Psoas muscle (tissue), 8 donors: ENCODE data around the gene P4HB. TPM values are rescaled to one million over a fixed set of nuclear protein-coding genes. Genes with fewer than 3 reads are reported as not detected.
A peak's percentile ranks its signal among the peaks of the same experiment; 100 is the strongest.

Source experiments
- ATAC-seq, 4 donors: fragments of 200-7000 bp; cut with Tn5 transposase; one replicate each; pipeline ENCODE4 v1.9.1; 2020; ENCODE audit warnings: moderate library complexity in 3 of 4, mild to moderate bottlenecking in 2 of 4
- DNase-seq, 2 donors: peaks; one replicate each; pipeline ENCODE4 v3.0.0-alpha.2; 2020
- H3K27ac ChIP-seq: fragments of 200-600 bp; one replicate; pipeline ENCODE4 v1.8.0; 2022
- H3K27me3 ChIP-seq, 3 donors: fragments of 200-600 bp in 1 of 3; one replicate each; pipeline versions ENCODE4 v1.6.1 to v1.8.0; 2013 to 2022; ENCODE audit warnings: low read length in 2 of 3, mild to moderate bottlenecking in 2 of 3, moderate library complexity in 1 of 3; ENCODE audit not compliant: insufficient read depth in 3 of 3
- H3K36me3 ChIP-seq, 2 donors: fragments of 200-600 bp in 1 of 2; one replicate each; pipeline versions ENCODE4 v1.6.1 to v1.8.0; 2013 to 2022; ENCODE audit warnings: low read depth in 1 of 2, mild to moderate bottlenecking in 1 of 2, moderate library complexity in 1 of 2; ENCODE audit not compliant: insufficient read depth in 1 of 2
- H3K4me1 ChIP-seq: fragments of 200-600 bp; one replicate; pipeline ENCODE4 v1.8.0; 2022
- H3K4me3 ChIP-seq: fragments of 200-600 bp; one replicate; pipeline ENCODE4 v1.8.0; 2022; ENCODE audit warnings: mild to moderate bottlenecking
- H3K9me3 ChIP-seq: fragments of 200-600 bp; one replicate; pipeline ENCODE4 v1.8.0; 2022
- CTCF ChIP-seq: fragments of 200-600 bp; IDR thresholded peaks from one replicate; pipeline ENCODE4 v1.8.0; 2022; ENCODE audit warnings: antibody characterized with exemption
- WGBS, 3 donors: extraction: QIAGEN DNeasy Blood & Tissue Kit; methylation state at CpG; one replicate each; pipeline versions ENCODE4 v1.1.6 to v1.1.7; 2013; 5-methylcytosine and 5-hydroxymethylcytosine counted together
- intact Hi-C, 2 donors: fragments of 100-400 bp; cut with DNase I; formaldehyde crosslinking; loops; one replicate each; pipeline versions ENCODE4 v1.11.0 to v1.14.2; 2022
- polyA plus RNA-seq, 3 donors: library from polyadenylated mRNA; stranded (reverse); fragments of 200-250 nt; gene quantifications; one replicate each; pipeline ENCODE4 v1.2.3, GENCODE V29; 2013
- total RNA-seq, 4 donors: library from RNA; stranded (reverse); fragmentation: NEBNext Ultra II Directional in 2 of 4; extraction: Animal tissue kit (Norgen Biotek cat#: 25700) in 2 of 4; gene quantifications; one replicate each; pipeline versions ENCODE4 v1.2.1 to v1.2.4, GENCODE V29; 2021 to 2023
- donor health status: healthy with polysubstance abuse.
- donor health status: DM: no; HTN: no; CAD: no; lungs with moderate emphysema.
- donor health status: Bipolar disorder and iron deficiency.
- donor health status: healthy.
- donor health status: DM: yes; HTN: yes; CAD: no.
- donor health status: DM: no; HTN: no; CAD: no.
- donor health status: DM: no; HTN: no; CAD: no.
- donor health status: DM: yes; HTN: yes; CAD: no.

Gene P4HB
- total and polyA plus RNA-seq, 7 donors: 236 to 384 (median 267) TPM

GRCh38 chr17:81898029-81898866 is 37.9 kb upstream of the P4HB start:
- TF ChIP-seq CTCF: no peak
- Histone ChIP-seq H3K36me3 (peaks cover 0 to 77% of the 10 kb centered on the region in 2 donors), H3K4me1 (peaks cover 4% of the 10 kb centered on the region), H3K4me3 (no peak overlapping the region), H3K9me3 (no peaks in the 10 kb centered on the region), H3K27me3 (no peaks in the 10 kb centered on the region), H3K27ac (no peak overlapping the region)
- ATAC-seq (no peak), DNase-seq (no peak)
- intact Hi-C loops: no loop called here
- WGBS, 3 donors: 87 to 90% (median 90%) methylated on average over 19 of the region's 19 CpGs

GRCh38 chr17:81895400-81895799 is 35.1 kb upstream of the P4HB start:
- WGBS, 3 donors: 86 to 93% (median 87%) methylated on average over 10 to 11 of the region's 11 CpGs
- peaks cover 10% of the 10 kb centered on the region for H3K4me1 ChIP-seq
- no peak for TF ChIP-seq CTCF
- intact Hi-C loops: no loop called here
- H3K27ac ChIP-seq: no peak overlapping the region
- no peak overlapping the region for H3K4me3 ChIP-seq
- H3K36me3 ChIP-seq: peaks cover 0 to 72% of the 10 kb centered on the region in 2 donors
- H3K9me3 ChIP-seq: no peaks in the 10 kb centered on the region
- no peaks in the 10 kb centered on the region for H3K27me3 ChIP-seq
- DNase-seq: no peak
- ATAC-seq: no peak

GRCh38 chr17:81891303-81891552 is 30.9 kb upstream of the P4HB start:
- H3K27me3 ChIP-seq: no peaks in the 10 kb centered on the region
- peaks cover 0 to 70% of the 10 kb centered on the region in 2 donors for H3K36me3 ChIP-seq
- TF ChIP-seq CTCF: no peak
- H3K4me1 ChIP-seq: peaks cover 35% of the 10 kb centered on the region
- WGBS, 3 donors: 0 to 1% (median 1%) methylated on average over 26 to 40 of the region's 40 CpGs
- intact Hi-C loops: no loop called here
- H3K9me3 ChIP-seq: no peaks in the 10 kb centered on the region
- peak overlapping the region; percentile 94 for H3K4me3 ChIP-seq
- no peak for ATAC-seq
- peak overlapping the region; percentile 89 for H3K27ac ChIP-seq
- no peak for DNase-seq

- intact Hi-C loops: no loop called here
Measured at GRCh38 chr17:81890447-81891302, 30.3 kb upstream of the P4HB start.

More at GRCh38 chr17:81890447-81891302, 30.3 kb upstream of the P4HB start:
- Histone ChIP-seq H3K4me3 (peak overlapping the region; percentile 94), H3K9me3 (no peaks in the 10 kb centered on the region), H3K27ac (peak overlapping the region; percentile 89), H3K36me3 (peaks cover 0 to 64% of the 10 kb centered on the region in 2 donors), H3K27me3 (no peaks in the 10 kb centered on the region), H3K4me1 (peaks cover 38% of the 10 kb centered on the region)
- ATAC-seq (no peak), DNase-seq (no peak)
- WGBS, 3 donors: 7 to 10% (median 8%) methylated on average over 45 to 69 of the region's 69 CpGs
- no peak for TF ChIP-seq CTCF
